GM10266 (cell line): ENCODE measurements around the gene TMEM17.

ENCODE experiments used
- DNase-seq: peaks from one replicate; pipeline ENCODE4 v3.0.0; 2012; ENCODE audit errors: extremely low spot score
- CTCF ChIP-seq: IDR thresholded peaks from 2 replicates; pipeline ENCODE4 v1.5.1; 2012; ENCODE audit warnings: mild to moderate bottlenecking, low read depth; ENCODE audit not compliant: control insufficient read depth, insufficient read depth; ENCODE audit errors: missing control alignments

TMEM17 gene

GRCh38 chr2:62460175-62460574, 45.8 kb downstream of the TMEM17 start:
- TF ChIP-seq CTCF: no peak
- no peak for DNase-seq

DNA sequence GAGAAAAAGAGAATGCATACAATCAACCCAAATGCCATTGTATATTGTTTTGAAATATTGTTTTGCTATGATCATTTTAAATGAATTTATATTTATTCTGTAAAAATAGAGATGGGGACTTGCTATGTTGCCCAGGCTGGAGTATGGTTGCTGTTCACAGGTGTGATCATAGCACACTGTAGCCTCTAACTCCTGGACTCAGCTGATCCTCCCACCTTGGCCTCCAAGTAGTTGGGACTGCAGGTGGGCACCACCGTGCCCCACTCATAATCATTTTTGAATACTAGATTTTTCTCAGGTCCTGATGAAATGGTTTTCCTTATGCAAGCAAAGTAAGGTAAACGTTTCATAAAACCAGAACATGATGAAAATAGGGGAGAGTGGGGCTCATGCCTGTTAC, 46.3 kb downstream of the TMEM17 start:
- DNase-seq: no peak
- no peak for TF ChIP-seq CTCF

- no peak for DNase-seq
- TF ChIP-seq CTCF: no peak
Observed at GRCh38 chr2:62459106-62459505, 46.9 kb downstream of the TMEM17 start.

DNA sequence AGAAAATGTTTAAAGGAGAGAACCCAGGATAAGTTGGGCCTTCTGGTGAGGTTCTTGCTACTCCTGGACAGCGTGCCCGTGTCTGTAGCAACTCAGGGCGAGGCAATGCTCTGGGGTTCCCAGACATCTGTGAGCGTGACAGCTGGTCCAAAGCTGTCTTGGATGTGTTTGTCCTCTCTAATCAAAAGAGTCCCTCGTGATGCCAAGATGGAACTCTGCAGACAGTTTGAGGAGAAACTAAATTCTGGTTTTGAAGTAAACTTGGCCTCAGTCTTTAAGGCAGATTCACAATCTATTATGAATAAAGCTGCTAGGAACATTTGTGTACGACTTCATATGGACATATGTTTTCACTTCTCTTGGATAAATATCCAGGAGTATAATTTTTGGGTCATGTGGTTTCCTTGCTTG, 47.3 kb downstream of the TMEM17 start:
- DNase-seq: no peak
- TF ChIP-seq CTCF: no peak

GRCh38 chr2:62458206-62458641, 47.8 kb downstream of the TMEM17 start:
- no peak for TF ChIP-seq CTCF
- no peak for DNase-seq

GRCh38 chr2:62457556-62457955, 48.4 kb downstream of the TMEM17 start:
- DNase-seq: no peak
- no peak for TF ChIP-seq CTCF

GRCh38 chr2:62456721-62457539, 49.1 kb downstream of the TMEM17 start:
- peak; percentile 97 for TF ChIP-seq CTCF
- DNase-seq: peak; percentile 78
